SK-N-SH treated with all-trans-retinoic acid at 6 μM for 48 hours (cell line): ENCODE results near the gene OTUD1.
A peak's percentile ranks its signal among the peaks of the same experiment; 100 is the strongest.

Experiments
- ATAC-seq: fragments of 200-7000 bp; cut with Tn5 transposase; 3 replicates; pipeline ENCODE4 v1.9.1; 2020; ENCODE audit warnings: mild to moderate bottlenecking, moderate library complexity
- BACH2 ChIP-seq: fragments of 250-450 bp; sonication (Bioruptor Pico); IDR thresholded peaks from 2 replicates; pipeline ENCODE4 v1.9.0; 2021; ENCODE audit warnings: mild to moderate bottlenecking, borderline replicate concordance
- CSDC2 ChIP-seq: fragments of 250-450 bp; sonication (Bioruptor Pico); IDR thresholded peaks from 2 replicates; pipeline ENCODE4 v1.5.0; 2020; ENCODE audit warnings: mild to moderate bottlenecking, moderate library complexity
- ESRRG ChIP-seq: fragments of 250-450 bp; sonication (Bioruptor Pico); IDR thresholded peaks from 2 replicates; pipeline ENCODE4 v1.6.1; 2021; ENCODE audit warnings: mild to moderate bottlenecking
- GLIS3 ChIP-seq: fragments of 250-450 bp; sonication (Bioruptor Pico); IDR thresholded peaks from 2 replicates; pipeline ENCODE4 v1.5.0; 2020; ENCODE audit warnings: mild to moderate bottlenecking, moderate library complexity
- ISL1 ChIP-seq: fragments of 250-450 bp; sonication (Bioruptor Pico); IDR thresholded peaks from 2 replicates; pipeline ENCODE4 v2.1.2; 2022; ENCODE audit warnings: mild to moderate bottlenecking, moderate library complexity
- OSR1 ChIP-seq: fragments of 250-450 bp; sonication (Bioruptor Pico); IDR thresholded peaks from 2 replicates; pipeline ENCODE4 v1.8.0; 2022; ENCODE audit warnings: moderate library complexity, mild to moderate bottlenecking, inconsistent platforms
- PPARA ChIP-seq: fragments of 250-450 bp; sonication (Bioruptor Pico); IDR thresholded peaks from 2 replicates; pipeline ENCODE4 v1.5.0; 2020; ENCODE audit warnings: mild to moderate bottlenecking, borderline replicate concordance
- RARB ChIP-seq: fragments of 250-450 bp; sonication (Bioruptor Pico); IDR thresholded peaks from 2 replicates; pipeline ENCODE4 v1.8.0; 2021; ENCODE audit warnings: mild to moderate bottlenecking, moderate library complexity
- SNAI2 ChIP-seq: fragments of 250-450 bp; sonication (Bioruptor Pico); IDR thresholded peaks from 2 replicates; pipeline ENCODE4 v1.5.0; 2020; ENCODE audit warnings: mild to moderate bottlenecking, moderate library complexity
- TCF4 ChIP-seq: fragments of 250-450 bp; sonication (Bioruptor Pico); IDR thresholded peaks from 2 replicates; pipeline ENCODE4 v1.8.0; 2021; ENCODE audit warnings: mild to moderate bottlenecking, moderate library complexity, borderline replicate concordance
- TOX ChIP-seq: fragments of 250-450 bp; sonication (Bioruptor Pico); IDR thresholded peaks from 2 replicates; pipeline ENCODE4 v1.8.0; 2021; ENCODE audit warnings: mild to moderate bottlenecking, moderate library complexity, borderline replicate concordance
- ZC3H10 ChIP-seq: fragments of 250-450 bp; sonication (Bioruptor Pico); IDR thresholded peaks from 2 replicates; pipeline ENCODE4 v1.5.1; 2021; ENCODE audit warnings: mild to moderate bottlenecking, moderate library complexity
- ZFP3 ChIP-seq: fragments of 250-450 bp; sonication (Bioruptor Pico); IDR thresholded peaks from 2 replicates; pipeline ENCODE4 v1.5.0; 2020; ENCODE audit warnings: mild to moderate bottlenecking, moderate library complexity
- ZFP30 ChIP-seq: fragments of 450-650 bp; formaldehyde crosslinking; IDR thresholded peaks from 2 replicates; pipeline ENCODE4 v1.5.0; 2022; ENCODE audit warnings: mild to moderate bottlenecking, moderate library complexity
- ZNF565 ChIP-seq: fragments of 450-650 bp; formaldehyde crosslinking; conservative IDR thresholded peaks from 2 replicates; pipeline ENCODE4 v1.5.0; 2020; ENCODE audit warnings: low read depth, mild to moderate bottlenecking, moderate library complexity
- ZNF70 ChIP-seq: fragments of 450-650 bp; formaldehyde crosslinking; IDR thresholded peaks from 2 replicates; pipeline ENCODE4 v1.5.0; 2020; ENCODE audit warnings: mild to moderate bottlenecking, moderate library complexity
- ZNF8 ChIP-seq: fragments of 450-650 bp; formaldehyde crosslinking; IDR thresholded peaks from 2 replicates; pipeline ENCODE4 v1.5.0; 2020; ENCODE audit warnings: mild to moderate bottlenecking, moderate library complexity
- TF ChIP-seq, protein P1 (sequence below): fragments of 250-450 bp; sonication (Bioruptor Pico); IDR thresholded peaks from 2 replicates; pipeline ENCODE4 v1.8.0; 2021; ENCODE audit warnings: low read depth, mild to moderate bottlenecking, moderate library complexity, borderline replicate concordance
- TF ChIP-seq, protein P2 (sequence below): fragments of 250-450 bp; sonication (Bioruptor Pico); IDR thresholded peaks from 2 replicates; pipeline ENCODE4 v1.5.1; 2021; ENCODE audit warnings: mild to moderate bottlenecking, moderate library complexity
- TF ChIP-seq, protein P3 (sequence below): fragments of 250-450 bp; sonication (Bioruptor Pico); IDR thresholded peaks from 2 replicates; pipeline ENCODE4 v1.5.1; 2020; ENCODE audit warnings: low read depth, mild to moderate bottlenecking, moderate library complexity
- TF ChIP-seq, protein P4 (sequence below): fragments of 250-450 bp; sonication (Bioruptor Pico); IDR thresholded peaks from 2 replicates; pipeline ENCODE4 v1.5.0; 2020; ENCODE audit warnings: mild to moderate bottlenecking, moderate library complexity

OTUD1 gene

DNA sequence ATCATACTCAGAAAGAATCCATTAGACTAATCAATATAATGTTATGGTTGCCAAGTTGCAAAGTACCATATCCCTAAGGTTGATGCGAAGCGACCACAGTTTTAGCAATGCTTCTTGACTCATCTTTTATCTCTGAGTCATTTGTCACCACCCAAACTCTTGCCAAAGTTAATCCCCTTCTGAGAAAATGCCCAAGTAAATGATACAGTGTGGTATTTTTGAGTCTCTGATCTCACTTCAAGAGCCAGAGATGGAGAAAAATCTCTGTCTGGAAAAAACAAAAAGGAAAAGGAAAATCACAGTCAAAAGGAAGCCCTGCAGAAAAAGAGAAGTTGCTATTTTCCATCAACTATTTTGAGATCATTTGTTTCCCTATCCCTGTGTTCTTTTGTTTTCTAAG, 26.7 kb upstream of the OTUD1 start:
- peak; percentile 49; the same call in 2 of the 3 replicates for ATAC-seq
- TF ChIP-seq ISL1 (CRISPR knock-in tag), result peak; percentile 52; the same call in 1 of the 2 replicates
- no peak for TF ChIP-seq GLIS3 (CRISPR knock-in tag)

DNA sequence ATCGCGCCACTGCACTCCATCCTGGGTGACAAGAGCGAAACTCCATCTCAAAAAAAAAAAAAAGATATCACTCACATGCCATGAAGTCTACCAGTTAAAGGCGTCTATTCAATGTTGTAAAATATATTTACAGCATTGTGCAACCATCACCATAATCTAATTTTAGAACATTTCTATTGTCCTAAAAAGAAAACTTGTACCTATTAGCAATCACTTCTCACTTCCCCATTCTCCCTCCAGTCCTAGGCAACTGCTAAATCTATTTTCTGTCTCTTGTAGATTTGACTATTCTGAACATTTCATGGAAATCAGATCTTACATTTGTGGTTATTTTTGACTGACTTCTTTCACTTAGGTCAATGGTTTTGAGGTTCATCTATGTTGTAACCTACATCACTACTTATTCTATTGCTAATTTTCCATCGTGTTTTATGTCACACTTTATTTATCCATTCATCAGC, 25.2 kb upstream of the OTUD1 start:
- ATAC-seq, result no peak
- TF ChIP-seq ZFP30 (CRISPR knock-in tag) (no peak), ZNF8 (CRISPR knock-in tag) (no peak), ZC3H10 (CRISPR knock-in tag) (no peak), ESRRG (CRISPR knock-in tag) (no peak), TOX (no peak), ZNF565 (CRISPR knock-in tag) (no peak), SNAI2 (CRISPR knock-in tag) (no peak), PPARA (CRISPR knock-in tag) (no peak), RARB (CRISPR knock-in tag) (no peak), BACH2 (no peak), OSR1 (CRISPR knock-in tag) (no peak), CSDC2 (CRISPR knock-in tag) (no peak)
- TF ChIP-seq, protein P1, sequence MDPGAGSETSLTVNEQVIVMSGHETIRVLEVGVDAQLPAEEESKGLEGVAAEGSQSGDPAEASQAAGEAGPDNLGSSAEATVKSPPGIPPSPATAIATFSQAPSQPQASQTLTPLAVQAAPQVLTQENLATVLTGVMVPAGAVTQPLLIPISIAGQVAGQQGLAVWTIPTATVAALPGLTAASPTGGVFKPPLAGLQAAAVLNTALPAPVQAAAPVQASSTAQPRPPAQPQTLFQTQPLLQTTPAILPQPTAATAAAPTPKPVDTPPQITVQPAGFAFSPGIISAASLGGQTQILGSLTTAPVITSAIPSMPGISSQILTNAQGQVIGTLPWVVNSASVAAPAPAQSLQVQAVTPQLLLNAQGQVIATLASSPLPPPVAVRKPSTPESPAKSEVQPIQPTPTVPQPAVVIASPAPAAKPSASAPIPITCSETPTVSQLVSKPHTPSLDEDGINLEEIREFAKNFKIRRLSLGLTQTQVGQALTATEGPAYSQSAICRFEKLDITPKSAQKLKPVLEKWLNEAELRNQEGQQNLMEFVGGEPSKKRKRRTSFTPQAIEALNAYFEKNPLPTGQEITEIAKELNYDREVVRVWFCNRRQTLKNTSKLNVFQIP (CRISPR knock-in tag), result no peak
- TF ChIP-seq, protein P2, sequence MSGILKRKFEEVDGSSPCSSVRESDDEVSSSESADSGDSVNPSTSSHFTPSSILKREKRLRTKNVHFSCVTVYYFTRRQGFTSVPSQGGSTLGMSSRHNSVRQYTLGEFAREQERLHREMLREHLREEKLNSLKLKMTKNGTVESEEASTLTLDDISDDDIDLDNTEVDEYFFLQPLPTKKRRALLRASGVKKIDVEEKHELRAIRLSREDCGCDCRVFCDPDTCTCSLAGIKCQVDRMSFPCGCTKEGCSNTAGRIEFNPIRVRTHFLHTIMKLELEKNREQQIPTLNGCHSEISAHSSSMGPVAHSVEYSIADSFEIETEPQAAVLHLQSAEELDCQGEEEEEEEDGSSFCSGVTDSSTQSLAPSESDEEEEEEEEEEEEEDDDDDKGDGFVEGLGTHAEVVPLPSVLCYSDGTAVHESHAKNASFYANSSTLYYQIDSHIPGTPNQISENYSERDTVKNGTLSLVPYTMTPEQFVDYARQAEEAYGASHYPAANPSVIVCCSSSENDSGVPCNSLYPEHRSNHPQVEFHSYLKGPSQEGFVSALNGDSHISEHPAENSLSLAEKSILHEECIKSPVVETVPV (CRISPR knock-in tag), result no peak
- TF ChIP-seq, protein P3, sequence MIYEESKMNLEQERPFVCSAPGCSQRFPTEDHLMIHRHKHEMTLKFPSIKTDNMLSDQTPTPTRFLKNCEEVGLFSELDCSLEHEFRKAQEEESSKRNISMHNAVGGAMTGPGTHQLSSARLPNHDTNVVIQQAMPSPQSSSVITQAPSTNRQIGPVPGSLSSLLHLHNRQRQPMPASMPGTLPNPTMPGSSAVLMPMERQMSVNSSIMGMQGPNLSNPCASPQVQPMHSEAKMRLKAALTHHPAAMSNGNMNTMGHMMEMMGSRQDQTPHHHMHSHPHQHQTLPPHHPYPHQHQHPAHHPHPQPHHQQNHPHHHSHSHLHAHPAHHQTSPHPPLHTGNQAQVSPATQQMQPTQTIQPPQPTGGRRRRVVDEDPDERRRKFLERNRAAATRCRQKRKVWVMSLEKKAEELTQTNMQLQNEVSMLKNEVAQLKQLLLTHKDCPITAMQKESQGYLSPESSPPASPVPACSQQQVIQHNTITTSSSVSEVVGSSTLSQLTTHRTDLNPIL (CRISPR knock-in tag), result no peak
- TF ChIP-seq, all 23 proteins: peak for 0

DNA sequence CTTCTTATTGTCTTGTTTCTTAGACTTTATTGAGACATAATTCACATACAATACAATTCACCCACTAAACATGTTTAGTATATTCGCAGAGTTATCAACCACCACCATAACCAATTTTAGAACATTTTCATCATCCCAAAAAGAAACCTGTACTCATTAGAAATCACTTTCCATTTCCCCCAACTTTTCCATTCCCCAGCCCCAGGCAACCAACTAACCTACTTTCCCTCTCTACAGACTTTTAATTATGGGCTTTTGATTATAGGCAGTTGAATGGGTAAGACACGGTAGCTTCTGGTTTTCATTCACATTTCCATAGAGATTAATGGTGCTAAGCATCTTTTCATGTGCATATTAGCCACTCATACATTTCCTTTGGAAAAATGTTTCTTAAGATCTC, 24.2 kb upstream of the OTUD1 start:
- TF ChIP-seq ZNF70 (CRISPR knock-in tag) (no peak), ESRRG (CRISPR knock-in tag) (no peak), RARB (CRISPR knock-in tag) (no peak), ZFP30 (CRISPR knock-in tag) (no peak), GLIS3 (CRISPR knock-in tag) (no peak), ZNF8 (CRISPR knock-in tag) (no peak), ZFP3 (CRISPR knock-in tag) (no peak), TOX (no peak), PPARA (CRISPR knock-in tag) (no peak), SNAI2 (CRISPR knock-in tag) (no peak), CSDC2 (CRISPR knock-in tag) (no peak), ZNF565 (CRISPR knock-in tag) (no peak), TCF4 (CRISPR knock-in tag) (no peak)
- TF ChIP-seq, protein P4, sequence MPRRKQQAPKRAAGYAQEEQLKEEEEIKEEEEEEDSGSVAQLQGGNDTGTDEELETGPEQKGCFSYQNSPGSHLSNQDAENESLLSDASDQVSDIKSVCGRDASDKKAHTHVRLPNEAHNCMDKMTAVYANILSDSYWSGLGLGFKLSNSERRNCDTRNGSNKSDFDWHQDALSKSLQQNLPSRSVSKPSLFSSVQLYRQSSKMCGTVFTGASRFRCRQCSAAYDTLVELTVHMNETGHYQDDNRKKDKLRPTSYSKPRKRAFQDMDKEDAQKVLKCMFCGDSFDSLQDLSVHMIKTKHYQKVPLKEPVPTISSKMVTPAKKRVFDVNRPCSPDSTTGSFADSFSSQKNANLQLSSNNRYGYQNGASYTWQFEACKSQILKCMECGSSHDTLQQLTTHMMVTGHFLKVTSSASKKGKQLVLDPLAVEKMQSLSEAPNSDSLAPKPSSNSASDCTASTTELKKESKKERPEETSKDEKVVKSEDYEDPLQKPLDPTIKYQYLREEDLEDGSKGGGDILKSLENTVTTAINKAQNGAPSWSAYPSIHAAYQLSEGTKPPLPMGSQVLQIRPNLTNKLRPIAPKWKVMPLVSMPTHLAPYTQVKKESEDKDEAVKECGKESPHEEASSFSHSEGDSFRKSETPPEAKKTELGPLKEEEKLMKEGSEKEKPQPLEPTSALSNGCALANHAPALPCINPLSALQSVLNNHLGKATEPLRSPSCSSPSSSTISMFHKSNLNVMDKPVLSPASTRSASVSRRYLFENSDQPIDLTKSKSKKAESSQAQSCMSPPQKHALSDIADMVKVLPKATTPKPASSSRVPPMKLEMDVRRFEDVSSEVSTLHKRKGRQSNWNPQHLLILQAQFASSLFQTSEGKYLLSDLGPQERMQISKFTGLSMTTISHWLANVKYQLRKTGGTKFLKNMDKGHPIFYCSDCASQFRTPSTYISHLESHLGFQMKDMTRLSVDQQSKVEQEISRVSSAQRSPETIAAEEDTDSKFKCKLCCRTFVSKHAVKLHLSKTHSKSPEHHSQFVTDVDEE (CRISPR knock-in tag), result no peak
- TF ChIP-seq, protein P2 (CRISPR knock-in tag), result no peak
- TF ChIP-seq, protein P1 (CRISPR knock-in tag), result no peak
- TF ChIP-seq, protein P3 (CRISPR knock-in tag), result no peak
- no peak for ATAC-seq
